Ovary (tissue), 9 donors: Measurements from ENCODE around the gene METTL18. TPM values are rescaled to one million over a fixed set of nuclear protein-coding genes. Genes with fewer than 3 reads are reported as not detected.

Source experiments
- DNase-seq, 5 donors: peaks; one replicate each; pipeline ENCODE4 v3.0.0-alpha.2; 2019 to 2020
- H3K27ac ChIP-seq, 2 donors: fragments of 200-600 bp; one replicate each; pipeline versions ENCODE4 v1.5.1 to v1.8.0; 2019 to 2022
- H3K27me3 ChIP-seq: fragments of 200-600 bp; one replicate; pipeline ENCODE4 v1.8.0; 2022
- H3K36me3 ChIP-seq: fragments of 200-600 bp; sonication (generic); one replicate; pipeline ENCODE4 v1.5.1; 2019
- H3K4me1 ChIP-seq: one replicate; pipeline ENCODE4 v1.8.1; 2013; ENCODE audit warnings: mild to moderate bottlenecking, moderate library complexity; ENCODE audit not compliant: insufficient read depth
- H3K4me3 ChIP-seq: fragments of 200-600 bp; sonication (generic); one replicate; pipeline ENCODE4 v1.5.1; 2017
- H3K9me3 ChIP-seq, 2 donors: fragments of 200-600 bp in 1 of 2; sonication (generic) in 1 of 2; one replicate each; pipeline versions ENCODE4 v1.5.1 to v1.8.1; 2013 to 2019; ENCODE audit warnings: mild to moderate bottlenecking in 1 of 2, moderate library complexity in 1 of 2
- EP300 ChIP-seq: sonication (generic); formaldehyde crosslinking; IDR thresholded peaks from one replicate; pipeline ENCODE4 v1.6.1; 2017; ENCODE audit warnings: antibody characterized with exemption
- POLR2A ChIP-seq: fragments of 450-650 bp; IDR thresholded peaks from one replicate; pipeline ENCODE4 v1.6.1; 2017; ENCODE audit warnings: antibody characterized with exemption, mild to moderate bottlenecking, moderate library complexity
- WGBS, 3 donors: extraction: QIAGEN DNeasy Blood & Tissue Kit in 1 of 3; methylation state at CpG; one replicate each; pipeline versions ENCODE4 v1.1.5 to v1.1.7; 2013 to 2017; 5-methylcytosine and 5-hydroxymethylcytosine counted together
- intact Hi-C, 4 donors: fragments of 100-400 bp; cut with DNase I; formaldehyde crosslinking; loops; one replicate each; pipeline versions ENCODE4 v1.11.0 to v1.15.1; 2022 to 2023
- polyA plus RNA-seq, 2 donors: library from polyadenylated mRNA; stranded (reverse); fragments of 200-250 nt in 1 of 2; fragments of 350-450 nt in 1 of 2; fragmentation: Illumina TruSeq in 1 of 2; extraction: RNeasy Lipid Tissue Mini Kit (QIAGEN cat#74804) in 1 of 2; gene quantifications; one replicate each; pipeline ENCODE4 v1.2.3, GENCODE V29; 2013 to 2014
- total RNA-seq, 7 donors: library from RNA; depleted of rRNA in 2 of 7; stranded (reverse); fragments of >200 nt in 2 of 7; fragmentation: NEBNext Ultra II Directional in 3 of 7; extraction: Animal tissue kit (Norgen Biotek cat#: 25700) in 3 of 7; gene quantifications; one replicate each; pipeline versions ENCODE4 v1.1.0 to v1.2.4, GENCODE V29; 2016 to 2023
- TF ChIP-seq, protein P1 (sequence below), 3 donors: fragments of 450-650 bp in 2 of 3; fragments of 200-600 bp in 1 of 3; IDR thresholded peaks; one replicate each; pipeline versions ENCODE4 v1.5.1 to v1.8.0; 2016 to 2022; ENCODE audit warnings: antibody characterized with exemption in 3 of 3, mild to moderate bottlenecking in 1 of 3
- donor health status: DM: no; HTN: no; CAD: no; lungs with moderate emphysema.
- donor health status: DM: no; HTN: no; CAD: no.
- donor health status: Bipolar disorder and iron deficiency.
- donor health status: DM: yes; HTN: yes; CAD: no.
- donor health status: DM: no; HTN: no; CAD: no.
- donor health status: DM: yes; HTN: yes; CAD: no.

The METTL18 gene
- total and polyA plus RNA-seq, 9 donors = 4.0 to 9.5 (median 7.8) TPM

DNA sequence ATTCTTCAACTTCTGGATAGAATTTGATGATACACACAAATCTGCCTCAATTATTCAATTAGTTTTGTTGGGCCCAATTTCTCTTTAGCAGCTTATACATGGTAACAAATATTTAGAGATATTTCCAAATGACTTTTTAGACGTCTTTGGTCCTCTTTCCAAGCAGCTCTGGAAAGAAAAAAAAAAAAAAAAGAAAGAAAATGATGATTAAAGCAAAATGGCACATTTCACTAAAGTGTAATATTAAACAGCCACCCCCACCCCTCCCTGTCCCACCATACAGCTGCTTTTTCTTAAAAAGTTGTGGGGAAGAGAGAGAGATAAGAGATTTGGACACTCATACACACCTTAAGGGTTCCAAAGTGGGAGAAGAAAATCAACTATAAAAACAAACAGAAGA is 977 bp downstream of the METTL18 start:
- TF ChIP-seq POLR2A (no peak), EP300 (no peak)
- TF ChIP-seq, protein P1, sequence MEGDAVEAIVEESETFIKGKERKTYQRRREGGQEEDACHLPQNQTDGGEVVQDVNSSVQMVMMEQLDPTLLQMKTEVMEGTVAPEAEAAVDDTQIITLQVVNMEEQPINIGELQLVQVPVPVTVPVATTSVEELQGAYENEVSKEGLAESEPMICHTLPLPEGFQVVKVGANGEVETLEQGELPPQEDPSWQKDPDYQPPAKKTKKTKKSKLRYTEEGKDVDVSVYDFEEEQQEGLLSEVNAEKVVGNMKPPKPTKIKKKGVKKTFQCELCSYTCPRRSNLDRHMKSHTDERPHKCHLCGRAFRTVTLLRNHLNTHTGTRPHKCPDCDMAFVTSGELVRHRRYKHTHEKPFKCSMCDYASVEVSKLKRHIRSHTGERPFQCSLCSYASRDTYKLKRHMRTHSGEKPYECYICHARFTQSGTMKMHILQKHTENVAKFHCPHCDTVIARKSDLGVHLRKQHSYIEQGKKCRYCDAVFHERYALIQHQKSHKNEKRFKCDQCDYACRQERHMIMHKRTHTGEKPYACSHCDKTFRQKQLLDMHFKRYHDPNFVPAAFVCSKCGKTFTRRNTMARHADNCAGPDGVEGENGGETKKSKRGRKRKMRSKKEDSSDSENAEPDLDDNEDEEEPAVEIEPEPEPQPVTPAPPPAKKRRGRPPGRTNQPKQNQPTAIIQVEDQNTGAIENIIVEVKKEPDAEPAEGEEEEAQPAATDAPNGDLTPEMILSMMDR (IDR thresholded peaks at IDR 0.05) = no peak
- H3K27me3 ChIP-seq = no peaks in the 10 kb centered on the region
- DNase-seq = no peak
- intact Hi-C loops = no loop called here
- H3K4me3 ChIP-seq = peak overlapping the region; percentile 50
- no peaks in the 10 kb centered on the region for H3K36me3 ChIP-seq
- peaks cover 3% of the 10 kb centered on the region for H3K4me1 ChIP-seq
- no peaks in the 10 kb centered on the region for H3K9me3 ChIP-seq
- 36 to 57% (median 37%) methylated on average over 1 of the region's 1 CpG for WGBS, 3 donors
- H3K27ac ChIP-seq = no peak overlapping the region

DNA sequence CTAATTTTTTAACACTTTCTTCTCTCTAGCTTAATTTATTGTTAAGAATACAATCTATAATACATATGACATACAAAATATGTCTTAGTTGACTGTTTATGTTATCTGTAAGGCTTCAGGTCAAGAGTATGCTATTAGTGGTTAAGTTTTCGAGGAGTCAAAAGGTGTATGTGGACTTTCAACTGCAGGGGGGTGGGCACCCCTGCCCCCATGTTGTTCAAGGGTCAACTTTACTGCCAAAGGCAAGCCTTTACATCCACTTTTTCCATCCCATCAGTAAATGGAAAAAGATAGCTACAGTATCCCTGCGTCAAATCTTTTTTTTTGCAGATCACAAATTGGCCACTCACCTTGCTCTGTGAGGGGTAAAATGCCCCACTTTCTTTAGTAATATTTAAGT is 6.3 kb downstream of the METTL18 start:
- no peak overlapping the region for H3K27ac ChIP-seq
- WGBS, 3 donors = 80 to 82% (median 81%) methylated on average over 2 of the region's 2 CpGs
- H3K27me3 ChIP-seq = no peaks in the 10 kb centered on the region
- no peaks in the 10 kb centered on the region for H3K4me1 ChIP-seq
- H3K36me3 ChIP-seq = no peaks in the 10 kb centered on the region
- no peak overlapping the region for H3K4me3 ChIP-seq
- intact Hi-C loops = no loop called here
- DNase-seq = no peak
- no peak for TF ChIP-seq POLR2A
- TF ChIP-seq EP300 = no peak
- H3K9me3 ChIP-seq = peaks cover 0 to 4% of the 10 kb centered on the region in 2 donors

DNA sequence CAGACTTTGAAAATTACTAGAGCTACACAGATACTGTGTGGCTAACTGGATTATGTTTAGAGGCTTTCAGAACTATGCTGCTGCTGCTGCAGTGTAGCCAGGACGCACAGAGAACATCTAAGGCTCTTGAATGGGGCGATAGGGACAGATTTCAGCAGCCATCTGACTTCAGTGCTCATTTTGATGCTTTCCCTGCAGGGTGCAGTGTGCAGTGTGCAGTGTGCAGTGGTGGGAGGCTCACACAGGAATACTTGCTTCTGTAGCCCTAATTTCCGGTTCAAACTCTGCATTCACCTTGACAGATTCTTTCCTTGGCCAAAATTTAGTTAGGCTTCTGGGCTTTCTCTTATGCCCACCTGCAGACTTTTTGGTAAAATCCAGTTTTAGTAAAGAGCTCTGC is 7.7 kb downstream of the METTL18 start:
- 61 to 76% (median 71%) methylated on average over 3 of the region's 3 CpGs for WGBS, 3 donors
- Histone ChIP-seq H3K27me3 (no peaks in the 10 kb centered on the region), H3K4me3 (no peak overlapping the region), H3K27ac (no peak overlapping the region), H3K9me3 (peaks cover 0 to 4% of the 10 kb centered on the region in 2 donors), H3K36me3 (no peaks in the 10 kb centered on the region), H3K4me1 (no peaks in the 10 kb centered on the region)
- intact Hi-C loops = no loop called here
- DNase-seq = no peak
- TF ChIP-seq, protein P1 (IDR thresholded peaks at IDR 0.05) = no peak
- TF ChIP-seq EP300 (no peak), POLR2A (no peak)

DNA sequence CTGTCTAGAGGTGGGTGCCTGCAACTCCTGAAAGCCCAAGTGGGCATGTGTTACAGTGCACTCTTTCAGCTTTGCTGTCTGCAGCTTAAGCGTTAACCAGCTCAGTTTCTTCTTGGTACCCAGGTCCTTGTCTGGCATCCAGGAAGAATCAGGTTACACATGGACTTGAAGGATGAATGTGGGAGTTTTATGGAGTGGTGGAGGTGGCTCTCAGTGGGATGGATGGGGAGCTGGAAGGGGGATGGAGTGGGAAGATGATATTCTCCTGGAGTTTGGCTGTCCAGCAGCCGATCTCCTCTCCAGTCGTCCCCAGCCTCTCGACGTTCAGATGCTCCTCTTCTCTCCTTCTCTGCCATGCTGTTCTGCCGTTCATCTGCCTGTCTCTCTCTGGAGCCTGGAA is 9.4 kb downstream of the METTL18 start:
- no peak for TF ChIP-seq EP300
- TF ChIP-seq POLR2A = no peak
- TF ChIP-seq, protein P1 (IDR thresholded peaks at IDR 0.05) = no peak
- Histone ChIP-seq H3K27ac (no peak overlapping the region), H3K36me3 (no peaks in the 10 kb centered on the region), H3K4me1 (no peaks in the 10 kb centered on the region), H3K9me3 (peaks cover 0 to 4% of the 10 kb centered on the region in 2 donors), H3K27me3 (no peaks in the 10 kb centered on the region), H3K4me3 (no peak overlapping the region)
- WGBS, 3 donors = 80 to 91% (median 86%) methylated on average over 6 of the region's 6 CpGs
- no peak for DNase-seq
- intact Hi-C loops = no loop called here

DNA sequence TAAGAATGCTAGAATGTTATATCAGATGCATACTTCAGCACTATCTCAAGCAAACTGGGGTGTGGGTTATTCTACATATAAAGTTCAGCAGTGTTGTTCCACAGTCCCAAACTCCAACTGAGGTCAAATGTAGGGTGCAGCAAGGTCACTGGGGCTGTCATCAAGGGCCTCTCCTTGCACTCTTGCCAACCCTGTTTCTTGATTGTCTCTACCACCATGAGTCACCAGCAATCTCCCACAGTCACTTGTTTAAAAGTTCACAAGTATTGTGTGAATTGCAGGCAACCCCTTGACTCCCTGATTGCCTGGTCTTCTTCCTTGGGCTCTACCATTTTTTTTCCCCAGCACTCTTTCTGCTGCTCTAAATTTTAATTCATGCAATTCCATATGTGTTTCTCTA is 10.6 kb downstream of the METTL18 start:
- no peak overlapping the region for H3K27ac ChIP-seq
- H3K27me3 ChIP-seq = no peaks in the 10 kb centered on the region
- H3K4me1 ChIP-seq = no peaks in the 10 kb centered on the region
- no peak for DNase-seq
- no peaks in the 10 kb centered on the region for H3K36me3 ChIP-seq
- intact Hi-C loops = no loop called here
- no peak for TF ChIP-seq POLR2A
- no peak for TF ChIP-seq EP300
- no peak overlapping the region for H3K4me3 ChIP-seq
- peaks cover 0 to 4% of the 10 kb centered on the region in 2 donors for H3K9me3 ChIP-seq
